ENCODE data around the gene ZDHHC7. TPM values are rescaled to one million over a fixed set of nuclear protein-coding genes. Genes with fewer than 3 reads are reported as not detected.

The ZDHHC7 gene
- total and polyA plus RNA-seq, 2 of the 8 experiments (the other 6 are each of a cell fraction or from before 2014, with no cell fraction given): 40.5 to 56.3 TPM

DNA sequence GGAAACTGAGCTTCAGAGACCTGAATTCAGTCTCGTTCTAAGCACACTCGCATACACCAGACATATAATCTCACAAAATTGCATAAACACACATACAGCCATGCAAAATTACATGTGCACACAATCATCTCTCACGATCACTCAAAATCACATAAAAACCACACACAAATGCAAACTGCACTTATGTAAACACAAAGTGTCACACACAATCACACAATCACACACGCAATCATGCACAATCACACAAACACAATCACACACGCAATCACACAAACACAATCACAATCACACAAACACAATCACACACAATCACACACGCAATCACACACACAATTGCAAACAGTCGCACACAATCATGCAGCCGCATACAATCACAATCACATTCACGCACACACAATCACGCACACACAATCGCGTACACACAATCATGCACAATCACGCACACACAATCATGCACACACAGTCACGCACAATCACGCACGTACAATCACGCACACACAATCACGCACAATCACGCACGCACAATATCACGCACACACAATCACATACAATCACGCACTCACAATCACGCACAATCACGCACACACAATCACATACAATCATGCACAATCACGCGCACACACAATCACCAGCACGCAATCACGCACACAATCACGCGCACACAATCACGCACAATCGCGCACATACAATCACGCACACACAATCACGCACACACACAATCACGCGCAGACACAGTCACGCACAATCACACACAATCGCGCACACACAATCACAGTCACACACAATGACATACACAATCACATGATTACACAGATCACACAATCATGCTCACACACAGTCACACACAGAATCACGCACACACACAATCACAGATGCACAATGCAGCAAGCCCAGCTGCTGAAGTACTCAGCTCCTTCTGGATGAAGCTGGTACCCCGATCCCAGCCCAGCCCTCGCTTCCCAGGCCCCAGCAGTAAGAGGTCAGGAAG lies 45.6 kb downstream of the ZDHHC7 start (continued):
- TF ChIP-seq, protein P1, sequence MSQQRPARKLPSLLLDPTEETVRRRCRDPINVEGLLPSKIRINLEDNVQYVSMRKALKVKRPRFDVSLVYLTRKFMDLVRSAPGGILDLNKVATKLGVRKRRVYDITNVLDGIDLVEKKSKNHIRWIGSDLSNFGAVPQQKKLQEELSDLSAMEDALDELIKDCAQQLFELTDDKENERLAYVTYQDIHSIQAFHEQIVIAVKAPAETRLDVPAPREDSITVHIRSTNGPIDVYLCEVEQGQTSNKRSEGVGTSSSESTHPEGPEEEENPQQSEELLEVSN (IDR thresholded peaks at IDR 0.05): no peak
- TF ChIP-seq TAF7 (optimal IDR thresholded peaks at IDR 0.05; ENCODE audit: borderline replicate concordance, low read depth, low read length): no peak

Data from H1 (cell line).